Fibroblast of mammary gland (primary cell): ENCODE results near the gene SH2D1B.

Source experiments
- DNase-seq: peaks from one replicate; pipeline ENCODE4 v3.0.0-alpha.2; 2010; ENCODE audit warnings: low read depth
- H3K4me3 ChIP-seq: 2 replicates; pipeline ENCODE4 v1.5.1; 2011; ENCODE audit warnings: low read depth, mild to moderate bottlenecking, low read length, moderate library complexity; ENCODE audit not compliant: control insufficient read depth
- TF ChIP-seq, protein P1 (sequence below): conservative IDR thresholded peaks from 2 replicates; pipeline ENCODE4 v1.5.1; 2011; ENCODE audit warnings: low read depth, low read length, inconsistent platforms; ENCODE audit not compliant: control insufficient read depth, insufficient read depth

SH2D1B gene

DNA sequence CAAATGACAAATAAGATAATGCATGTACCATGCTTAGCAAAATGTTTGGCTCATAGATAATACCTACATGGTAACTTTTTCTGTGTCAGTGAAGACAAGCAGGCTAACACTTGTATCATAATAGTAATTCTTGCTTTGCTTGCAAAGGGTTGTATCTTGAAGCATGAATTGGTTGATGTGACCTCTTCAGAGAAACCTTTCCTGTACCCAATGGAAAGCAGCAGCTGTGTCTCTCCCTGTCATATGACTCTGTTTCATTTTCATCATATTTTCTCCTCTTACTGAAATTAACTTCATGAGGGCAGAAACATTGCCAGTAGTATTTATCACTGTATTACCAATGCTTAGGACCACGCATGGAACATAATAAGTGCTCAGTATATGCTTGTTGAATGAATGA, 4.4 kb downstream of the SH2D1B start:
- TF ChIP-seq, protein P1, sequence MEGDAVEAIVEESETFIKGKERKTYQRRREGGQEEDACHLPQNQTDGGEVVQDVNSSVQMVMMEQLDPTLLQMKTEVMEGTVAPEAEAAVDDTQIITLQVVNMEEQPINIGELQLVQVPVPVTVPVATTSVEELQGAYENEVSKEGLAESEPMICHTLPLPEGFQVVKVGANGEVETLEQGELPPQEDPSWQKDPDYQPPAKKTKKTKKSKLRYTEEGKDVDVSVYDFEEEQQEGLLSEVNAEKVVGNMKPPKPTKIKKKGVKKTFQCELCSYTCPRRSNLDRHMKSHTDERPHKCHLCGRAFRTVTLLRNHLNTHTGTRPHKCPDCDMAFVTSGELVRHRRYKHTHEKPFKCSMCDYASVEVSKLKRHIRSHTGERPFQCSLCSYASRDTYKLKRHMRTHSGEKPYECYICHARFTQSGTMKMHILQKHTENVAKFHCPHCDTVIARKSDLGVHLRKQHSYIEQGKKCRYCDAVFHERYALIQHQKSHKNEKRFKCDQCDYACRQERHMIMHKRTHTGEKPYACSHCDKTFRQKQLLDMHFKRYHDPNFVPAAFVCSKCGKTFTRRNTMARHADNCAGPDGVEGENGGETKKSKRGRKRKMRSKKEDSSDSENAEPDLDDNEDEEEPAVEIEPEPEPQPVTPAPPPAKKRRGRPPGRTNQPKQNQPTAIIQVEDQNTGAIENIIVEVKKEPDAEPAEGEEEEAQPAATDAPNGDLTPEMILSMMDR = no peak
- no peak overlapping the region for H3K4me3 ChIP-seq
- DNase-seq = no peak

DNA sequence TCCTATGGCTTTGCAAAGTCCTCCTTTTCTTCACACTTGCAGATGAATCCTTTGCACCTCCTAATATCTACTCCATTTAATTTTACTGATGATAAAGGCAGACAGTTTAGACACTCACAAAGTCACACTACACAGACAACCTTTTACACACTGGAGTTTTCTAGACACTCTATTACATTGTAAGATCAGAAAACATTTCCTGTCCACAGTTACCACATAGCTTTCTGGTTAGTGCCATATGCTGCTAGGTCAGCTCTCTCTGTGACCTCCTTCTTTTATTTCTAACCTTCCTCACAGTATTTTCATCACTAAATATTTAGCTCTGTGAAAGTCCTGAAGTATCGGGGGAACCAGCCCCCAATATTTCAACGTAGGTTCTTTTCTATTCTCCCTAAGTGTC, 5.1 kb downstream of the SH2D1B start:
- no peak for DNase-seq
- TF ChIP-seq, protein P1 = no peak
- no peak overlapping the region for H3K4me3 ChIP-seq

DNA sequence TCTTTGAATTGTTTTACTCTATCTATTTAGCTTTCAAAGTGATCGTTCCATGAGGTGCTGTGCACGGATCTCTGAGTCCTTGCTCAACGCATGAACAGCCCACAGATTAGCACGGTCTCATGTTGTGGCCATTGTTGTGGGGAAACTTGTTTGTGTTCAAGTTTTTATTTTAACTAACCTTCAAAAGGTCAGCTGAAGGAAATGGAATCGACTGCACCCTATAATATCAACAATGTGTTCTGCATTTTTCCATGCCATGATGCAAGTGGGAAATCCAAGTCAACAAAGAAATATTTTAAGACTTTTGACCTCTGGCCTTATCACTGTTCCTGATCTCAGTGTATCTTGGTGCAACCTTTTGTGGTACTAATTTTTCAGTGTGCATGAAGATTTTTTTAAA, 6.1 kb downstream of the SH2D1B start:
- H3K4me3 ChIP-seq = no peak overlapping the region
- TF ChIP-seq, protein P1 = no peak
- DNase-seq = no peak

DNA sequence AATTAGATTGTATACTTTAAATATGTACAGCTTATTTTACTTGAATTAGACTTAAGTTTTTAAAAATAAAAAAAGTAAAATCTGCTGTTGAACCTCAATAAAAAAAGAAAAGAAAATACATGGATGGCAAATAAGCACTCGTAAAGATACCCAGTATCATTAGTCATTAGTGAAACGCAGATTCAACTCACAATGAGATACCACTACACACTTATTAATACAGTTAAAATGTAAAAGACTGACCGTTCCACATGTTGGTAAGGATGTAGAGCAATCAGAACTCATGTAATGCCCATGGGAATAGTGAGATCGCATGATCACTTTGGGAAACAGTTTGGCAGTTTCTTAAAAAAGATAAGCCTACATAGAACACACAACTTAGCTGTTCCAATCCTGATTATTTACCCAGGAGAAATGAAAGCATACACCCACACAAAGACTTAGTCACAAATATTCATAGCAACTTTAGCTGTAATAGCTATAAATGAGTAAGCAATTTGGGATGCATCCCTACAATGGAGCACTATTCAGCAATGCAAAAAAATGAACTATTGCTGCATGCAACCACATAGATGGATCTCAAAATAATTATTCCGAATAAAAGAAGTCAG, 7.3 kb downstream of the SH2D1B start:
- DNase-seq = peak; percentile 90
- peak overlapping the region; percentile 11 for H3K4me3 ChIP-seq
- TF ChIP-seq, protein P1 = no peak

GRCh38 chr1:162400790-162401355, 11.1 kb downstream of the SH2D1B start:
- TF ChIP-seq, protein P1 = no peak
- no peak for DNase-seq
- no peak overlapping the region for H3K4me3 ChIP-seq

DNA sequence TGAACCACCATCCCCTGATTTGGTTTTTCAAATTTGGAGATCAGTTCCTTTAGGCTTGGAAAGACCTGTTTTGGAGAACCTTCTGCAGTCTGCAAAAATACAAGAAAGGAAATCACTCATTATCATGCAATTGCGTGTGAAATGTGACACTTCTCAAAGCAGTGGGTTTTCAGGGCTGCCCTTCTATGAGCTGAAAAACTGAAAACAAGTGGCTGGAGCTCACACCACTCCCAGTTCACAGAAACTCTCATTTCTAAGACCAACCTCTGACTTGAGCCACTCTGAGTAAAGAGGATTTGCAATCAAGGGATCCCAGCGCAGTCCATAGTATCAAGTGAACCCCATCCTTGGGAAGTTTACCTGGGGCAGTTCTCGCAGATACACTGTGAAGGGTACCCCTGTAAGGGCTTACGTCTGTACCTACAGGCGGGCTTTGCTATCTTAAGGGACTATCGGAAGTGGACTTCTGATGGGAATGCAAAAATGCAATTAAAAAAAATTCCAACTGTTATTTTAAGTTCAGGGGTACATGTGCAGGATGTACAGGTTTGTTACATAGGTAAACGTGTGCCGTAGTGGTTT, 12.8 kb downstream of the SH2D1B start:
- no peak for DNase-seq

More for the DNA sequence above, 12.8 kb downstream of the SH2D1B start:
- H3K4me3 ChIP-seq = no peak overlapping the region
- TF ChIP-seq, protein P1 = no peak
